Measurements from ENCODE around the gene TEFM.

DNA sequence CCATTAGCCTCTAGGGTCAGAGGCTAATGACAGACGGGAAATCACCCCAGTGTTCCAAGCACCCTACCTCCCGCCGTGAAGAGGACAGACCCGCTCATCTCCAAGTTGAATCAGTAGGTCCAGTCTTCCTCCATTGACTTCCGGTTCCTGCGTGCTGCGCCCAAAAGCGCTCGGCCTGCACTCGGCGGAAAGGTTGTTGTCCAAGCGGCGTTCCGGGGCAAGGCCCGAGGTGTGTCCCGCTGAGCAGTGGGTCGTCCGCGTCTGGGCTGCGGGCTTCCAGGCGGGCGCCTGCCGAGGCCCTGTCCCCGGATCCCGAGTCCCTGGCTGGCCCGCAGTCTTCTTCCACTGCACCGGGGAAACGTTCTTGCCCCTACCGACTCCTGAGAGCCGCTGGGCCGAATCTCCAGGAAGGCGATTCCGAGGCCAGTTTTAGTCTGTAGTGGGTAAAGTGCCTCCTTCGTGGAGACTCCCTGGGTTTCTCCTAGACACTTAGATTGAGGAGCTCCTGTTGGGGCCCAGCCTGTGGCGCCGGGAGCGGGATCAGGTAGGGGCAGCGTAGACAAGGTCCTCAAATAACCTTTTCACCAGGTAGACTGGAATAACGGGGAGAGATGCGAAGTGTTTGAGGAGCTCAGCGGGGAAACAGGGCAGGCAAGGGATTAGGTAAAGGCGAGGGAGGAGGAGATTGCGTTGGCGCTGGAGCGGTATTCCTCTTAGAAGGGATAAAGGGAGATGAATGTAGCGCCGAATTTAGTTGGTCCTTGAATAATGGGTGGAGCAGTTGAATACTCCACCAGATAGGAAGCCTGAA is at the start of gene TEFM:
- TF ChIP-seq, protein P1, sequence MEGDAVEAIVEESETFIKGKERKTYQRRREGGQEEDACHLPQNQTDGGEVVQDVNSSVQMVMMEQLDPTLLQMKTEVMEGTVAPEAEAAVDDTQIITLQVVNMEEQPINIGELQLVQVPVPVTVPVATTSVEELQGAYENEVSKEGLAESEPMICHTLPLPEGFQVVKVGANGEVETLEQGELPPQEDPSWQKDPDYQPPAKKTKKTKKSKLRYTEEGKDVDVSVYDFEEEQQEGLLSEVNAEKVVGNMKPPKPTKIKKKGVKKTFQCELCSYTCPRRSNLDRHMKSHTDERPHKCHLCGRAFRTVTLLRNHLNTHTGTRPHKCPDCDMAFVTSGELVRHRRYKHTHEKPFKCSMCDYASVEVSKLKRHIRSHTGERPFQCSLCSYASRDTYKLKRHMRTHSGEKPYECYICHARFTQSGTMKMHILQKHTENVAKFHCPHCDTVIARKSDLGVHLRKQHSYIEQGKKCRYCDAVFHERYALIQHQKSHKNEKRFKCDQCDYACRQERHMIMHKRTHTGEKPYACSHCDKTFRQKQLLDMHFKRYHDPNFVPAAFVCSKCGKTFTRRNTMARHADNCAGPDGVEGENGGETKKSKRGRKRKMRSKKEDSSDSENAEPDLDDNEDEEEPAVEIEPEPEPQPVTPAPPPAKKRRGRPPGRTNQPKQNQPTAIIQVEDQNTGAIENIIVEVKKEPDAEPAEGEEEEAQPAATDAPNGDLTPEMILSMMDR (IDR thresholded peaks at IDR 0.05) = peak in 2 of 6 experiments; percentile 7 to 25
- TF ChIP-seq POLR2A (IDR thresholded peaks at IDR 0.05) = peak; percentile 61 to 69
